HFF-Myc (cell line): ENCODE measurements around the gene COPS9.
A peak's percentile ranks its signal among the peaks of the same experiment; 100 is the strongest.

Source experiments
- DNase-seq: peaks from one replicate; pipeline ENCODE4 v3.0.0-alpha.2; 2011; ENCODE audit warnings: low read depth; ENCODE audit errors: extremely low read depth
- H3K4me3 ChIP-seq: replicated peaks from 2 replicates; pipeline ENCODE4 v1.5.1; 2011; ENCODE audit warnings: low read depth, mild to moderate bottlenecking, control low read depth, low read length
- CTCF ChIP-seq: IDR thresholded peaks from 2 replicates; pipeline ENCODE4 v1.5.1; 2012; ENCODE audit warnings: mild to moderate bottlenecking, low read depth, low read length, control low read depth; ENCODE audit errors: missing control alignments

The COPS9 gene

DNA sequence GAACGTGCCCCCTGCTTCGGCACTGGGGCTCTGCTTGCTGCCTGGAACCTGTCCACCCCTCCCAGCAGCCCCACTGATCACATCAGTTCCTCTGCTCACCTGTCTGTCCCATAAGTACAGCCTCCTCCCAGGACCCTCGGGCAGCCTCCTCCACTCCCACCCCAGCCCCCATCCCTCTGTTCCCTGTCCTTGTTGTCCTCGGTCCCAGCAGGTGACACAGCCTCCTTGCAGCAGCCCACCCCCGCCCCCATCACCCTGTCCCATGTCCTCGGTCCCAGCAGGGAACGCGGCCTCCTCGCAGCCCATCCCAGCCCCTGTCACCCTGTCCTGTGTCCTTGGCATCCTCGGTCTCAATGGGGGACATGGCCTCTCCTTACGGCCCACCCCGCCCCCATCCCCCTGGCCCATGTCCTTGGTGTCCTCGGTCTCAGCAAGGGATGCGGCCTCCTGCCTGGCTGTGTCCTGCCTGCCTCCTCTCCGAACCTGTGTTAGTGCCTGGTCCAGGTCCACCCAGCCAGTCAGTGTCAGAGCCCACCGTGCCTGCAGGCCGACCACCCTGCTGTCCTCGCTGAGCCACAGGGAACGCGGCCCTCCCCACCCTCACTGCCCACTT, 8.7 kb upstream of the COPS9 start:
- no peak overlapping the region for H3K4me3 ChIP-seq
- no peak for DNase-seq
- TF ChIP-seq CTCF: no peak

DNA sequence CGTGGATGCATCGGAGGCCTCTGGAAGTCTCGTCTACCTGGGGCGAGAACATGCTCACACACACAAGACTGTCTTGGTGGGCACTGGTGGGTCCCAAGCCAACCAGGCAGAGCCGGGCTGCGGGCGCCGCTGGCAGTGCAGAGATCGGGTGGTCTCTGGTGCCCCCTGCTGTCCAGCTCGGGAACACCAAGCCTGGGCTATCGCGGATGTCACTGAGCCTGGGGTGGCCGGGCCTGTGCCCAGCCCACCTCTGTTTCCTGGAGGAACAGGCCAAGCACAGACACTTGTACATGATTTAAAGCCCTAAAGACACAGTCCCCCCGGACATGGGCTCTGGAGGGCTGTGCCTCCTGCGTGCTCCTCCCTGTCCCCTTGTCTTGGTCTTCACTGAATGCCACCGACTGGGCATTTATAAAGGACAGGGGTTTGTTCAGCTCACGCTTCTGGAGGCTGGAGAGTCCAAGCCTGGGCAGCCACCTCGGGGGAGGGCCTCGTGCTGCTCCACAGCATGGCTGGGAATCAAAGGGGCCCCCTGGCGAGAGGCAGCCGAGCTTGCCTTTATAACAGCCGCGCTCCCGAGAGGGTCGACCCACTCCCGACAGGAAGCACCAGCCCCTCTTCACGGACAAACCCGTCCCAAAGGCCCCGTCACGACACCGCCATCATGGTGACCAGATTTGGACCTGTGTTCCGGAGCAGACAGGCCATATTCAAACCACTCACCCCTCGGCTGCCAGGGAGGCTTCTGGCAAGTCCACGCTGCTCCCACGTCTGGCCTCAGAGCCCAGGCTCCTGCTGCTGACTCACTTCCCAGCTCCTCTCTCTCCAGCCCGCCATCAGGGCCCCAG, 7.9 kb upstream of the COPS9 start:
- TF ChIP-seq CTCF: peak; percentile 88
- peak; percentile 7 for DNase-seq
- no peak overlapping the region for H3K4me3 ChIP-seq

- no peak overlapping the region for H3K4me3 ChIP-seq
- DNase-seq: no peak
- TF ChIP-seq CTCF: no peak
Measured at GRCh38 chr2:240143276-240143675, 7.2 kb upstream of the COPS9 start.

DNA sequence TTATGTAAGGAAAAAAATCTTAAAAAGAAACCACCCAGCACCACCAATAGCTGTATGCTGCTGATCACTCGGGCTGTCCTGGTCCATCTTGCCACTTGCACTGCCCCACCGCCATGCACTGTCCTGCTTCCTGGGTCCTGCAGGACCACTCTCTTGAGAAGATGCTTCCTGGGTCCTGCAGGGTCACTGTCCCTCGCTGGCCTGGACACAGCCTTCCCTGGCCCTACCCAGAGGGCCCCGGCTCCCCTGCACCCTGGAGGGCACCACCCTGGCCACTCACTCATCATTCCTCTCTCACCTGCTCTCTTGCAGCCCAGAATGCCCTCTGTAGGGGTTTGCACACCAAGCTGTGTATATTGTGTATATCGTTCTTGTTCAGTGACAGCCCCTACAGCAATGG, 6.8 kb upstream of the COPS9 start:
- TF ChIP-seq CTCF: no peak
- no peak overlapping the region for H3K4me3 ChIP-seq
- no peak for DNase-seq

DNA sequence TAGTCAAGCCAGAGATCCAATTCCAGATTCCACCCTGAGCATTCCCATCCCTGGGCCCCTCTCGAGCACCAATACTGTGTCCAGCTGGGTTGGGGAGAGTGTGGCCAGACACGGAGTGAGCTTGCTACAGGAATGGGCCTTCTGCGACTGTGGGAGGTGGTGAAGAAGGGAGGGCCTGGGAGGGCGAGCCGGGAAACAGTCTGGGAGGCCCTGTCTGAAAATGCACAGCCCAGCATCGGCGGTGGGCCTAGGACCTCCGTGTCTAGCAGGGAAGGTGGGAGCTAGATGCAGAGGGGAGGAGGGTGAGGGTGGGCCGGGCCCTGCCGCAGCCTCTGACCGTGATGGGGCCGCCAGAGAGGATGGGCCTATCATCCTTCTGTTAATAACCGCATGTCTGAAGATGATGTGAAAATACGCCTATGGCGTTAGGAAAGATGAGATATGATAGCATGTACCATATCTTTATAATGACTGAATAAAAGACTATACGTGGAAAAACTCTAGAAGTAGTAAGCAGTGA, 6.2 kb upstream of the COPS9 start:
- TF ChIP-seq CTCF: no peak
- no peak overlapping the region for H3K4me3 ChIP-seq
- DNase-seq: no peak

DNA sequence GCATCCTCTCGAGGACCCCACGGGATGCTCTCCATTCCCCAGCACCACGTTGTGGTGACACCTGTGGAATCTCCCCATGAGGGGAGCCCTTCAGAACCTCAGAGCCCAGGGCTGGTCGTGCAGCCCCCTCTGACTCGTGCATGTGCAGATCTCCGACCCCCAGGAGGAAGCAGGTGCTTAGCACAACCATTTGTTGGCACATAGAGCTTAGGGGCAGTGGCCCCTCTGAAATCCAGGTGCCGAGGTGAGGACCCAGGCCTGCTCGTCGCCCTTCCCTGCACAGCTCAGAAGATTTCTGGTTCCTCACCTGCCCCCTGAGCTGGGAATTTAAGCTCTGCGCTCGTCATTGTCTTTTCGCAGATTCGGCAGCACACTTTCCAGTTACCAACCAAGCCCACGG, 5.6 kb upstream of the COPS9 start:
- no peak for DNase-seq
- no peak for TF ChIP-seq CTCF
- H3K4me3 ChIP-seq: no peak overlapping the region
